ENCODE measurements around the gene AKT1S1.

DNA sequence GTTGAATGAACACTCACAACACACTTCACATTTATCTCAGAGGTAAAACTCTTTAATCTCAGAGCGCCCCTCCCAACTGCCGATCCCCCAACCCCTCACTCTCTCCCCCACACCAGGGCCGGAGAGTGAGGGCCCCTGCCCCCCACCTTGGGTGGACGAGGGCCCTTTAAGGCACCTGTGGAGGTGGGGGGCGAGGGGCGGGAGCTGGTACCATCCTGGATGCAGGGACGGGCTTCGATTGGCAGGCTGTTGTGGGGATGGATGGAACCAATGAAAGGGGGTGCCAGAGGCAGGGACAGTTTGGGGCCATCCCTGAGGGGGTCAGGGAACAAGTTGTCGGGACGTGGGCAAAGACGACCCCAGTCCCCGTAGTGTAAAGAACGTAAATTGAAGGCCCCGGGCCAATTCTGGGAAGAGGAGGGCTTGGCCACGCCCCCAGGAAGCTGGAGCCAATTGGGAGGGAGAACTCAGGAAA, 8.1 kb downstream of the AKT1S1 start:
- TF ChIP-seq USF2 (IDR thresholded peaks at IDR 0.05; ENCODE audit: low read depth, low read length) (no peak), USF2 (CRISPR knock-in tag; IDR thresholded peaks at IDR 0.05; ENCODE audit: borderline replicate concordance) (no peak), IRF2 (CRISPR knock-in tag; IDR thresholded peaks at IDR 0.05) (no peak), GABPA (IDR thresholded peaks at IDR 0.05; ENCODE audit: low read depth, low read length) (no peak), GABPA (CRISPR knock-in tag; IDR thresholded peaks at IDR 0.05; ENCODE audit: low read depth) (no peak)
